Effector memory CD4-positive, alpha-beta T cell (primary cell): ENCODE results near the gene VMO1.
"Not testable (repeated sequence)": the region's sequence is repeated elsewhere in the genome, so short reads cannot be mapped to it uniquely, and the experiment has no call there.

ENCODE experiments used
- DNase-seq, 3 donors: peaks; one replicate each; pipeline ENCODE4 v3.0.0-alpha.2; 2020
- H3K27ac ChIP-seq: 2 replicates; pipeline ENCODE4 v1.7.0; 2013; ENCODE audit warnings: mild to moderate bottlenecking, low read length, moderate library complexity; ENCODE audit not compliant: insufficient read depth, poor library complexity, severe bottlenecking
- H3K27me3 ChIP-seq: replicated peaks from 2 replicates; pipeline ENCODE4 v1.7.0; 2013; ENCODE audit warnings: mild to moderate bottlenecking, low read length; ENCODE audit not compliant: insufficient read depth, control insufficient read depth, poor library complexity, severe bottlenecking
- H3K36me3 ChIP-seq: 2 replicates; pipeline ENCODE4 v1.7.0; 2013; ENCODE audit warnings: mild to moderate bottlenecking, low read length, moderate library complexity; ENCODE audit not compliant: control insufficient read depth, insufficient read depth
- H3K4me1 ChIP-seq: 2 replicates; pipeline ENCODE4 v1.7.0; 2013; ENCODE audit warnings: low read length, mild to moderate bottlenecking; ENCODE audit not compliant: control insufficient read depth, insufficient read depth, poor library complexity, severe bottlenecking
- H3K4me3 ChIP-seq: 2 replicates; pipeline ENCODE4 v1.7.0; 2013; ENCODE audit warnings: low read length, low read depth, mild to moderate bottlenecking; ENCODE audit not compliant: insufficient read depth, poor library complexity, severe bottlenecking
- H3K9me3 ChIP-seq: 2 replicates; pipeline ENCODE4 v1.7.0; 2013; ENCODE audit warnings: mild to moderate bottlenecking, low read length, moderate library complexity; ENCODE audit not compliant: control insufficient read depth
- total RNA-seq, 3 donors: gene quantifications; one replicate each; lab custom pipeline; 2026; lab: John Stamatoyannopoulos, UW

The VMO1 gene
- total RNA-seq = 0 reads per million in 3 donors

DNA sequence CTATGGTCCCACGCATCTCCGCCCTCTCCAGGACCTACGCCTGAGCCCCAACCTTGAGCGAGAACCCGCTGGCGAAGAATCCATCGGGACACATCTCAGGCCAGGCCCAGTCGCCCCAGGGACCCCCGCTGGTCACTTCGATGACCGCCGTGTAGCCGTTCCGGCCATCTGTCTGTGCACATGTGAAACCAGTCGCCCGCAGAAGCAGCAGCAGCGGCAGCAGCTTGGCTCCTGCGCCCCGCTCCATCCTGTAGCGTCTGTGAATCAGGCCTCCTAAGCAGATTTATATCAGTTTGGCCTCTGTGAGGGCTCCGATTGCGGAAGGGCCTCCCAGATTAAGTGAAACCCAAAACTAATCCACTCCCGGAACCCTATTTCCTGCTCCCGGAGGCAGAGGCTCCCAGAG, at the start of gene VMO1:
TSS of gene VMO1 (minus strand) at position 259 of the 406 bp plus-strand sequence. CDS start at position 247, 12 bp downstream.
- Histone ChIP-seq H3K36me3 (no peaks in the 10 kb centered on the region), H3K9me3 (no peaks in the 10 kb centered on the region), H3K27me3 (peaks cover 32% of the 10 kb centered on the region), H3K4me1 (peaks cover 20% of the 10 kb centered on the region), H3K4me3 (no peak within 1 kb of the TSS), H3K27ac (no peak within 1 kb of the TSS)
- DNase-seq = no peak

GRCh38 chr17:4834681-4835020, 48.5 kb upstream of the VMO1 start:
- no peak for DNase-seq
- Histone ChIP-seq H3K4me1 (peaks cover 27% of the 10 kb centered on the region), H3K4me3 (no peak overlapping the region), H3K27ac (peak overlapping the region; percentile 43), H3K9me3 (no peaks in the 10 kb centered on the region), H3K36me3 (no peaks in the 10 kb centered on the region), H3K27me3 (no peaks in the 10 kb centered on the region)

- Histone ChIP-seq H3K27me3 (no peaks in the 10 kb centered on the region), H3K36me3 (no peaks in the 10 kb centered on the region), H3K4me3 (peak overlapping the region; percentile 92), H3K4me1 (peaks cover 27% of the 10 kb centered on the region), H3K9me3 (no peaks in the 10 kb centered on the region), H3K27ac (peak overlapping the region; percentile 74)
- DNase-seq = no peak
Observed at GRCh38 chr17:4833941-4834680, 47.9 kb upstream of the VMO1 start.

GRCh38 chr17:4833178-4833940, 47.2 kb upstream of the VMO1 start, which contains the start of gene MINK1:
MINK1 (plus strand) TSS chr17:4833340; CDS start chr17:4833584, 244 bp downstream.
- DNase-seq = peak; percentile 86 to 88 (median 87)
- H3K36me3 ChIP-seq = no peaks in the 10 kb centered on the region
- H3K27ac ChIP-seq = peak within 1 kb of the TSS; percentile 74
- peaks cover 27% of the 10 kb centered on the region for H3K4me1 ChIP-seq
- no peaks in the 10 kb centered on the region for H3K9me3 ChIP-seq
- H3K27me3 ChIP-seq = no peaks in the 10 kb centered on the region
- peak within 1 kb of the TSS; percentile 92 for H3K4me3 ChIP-seq

DNA sequence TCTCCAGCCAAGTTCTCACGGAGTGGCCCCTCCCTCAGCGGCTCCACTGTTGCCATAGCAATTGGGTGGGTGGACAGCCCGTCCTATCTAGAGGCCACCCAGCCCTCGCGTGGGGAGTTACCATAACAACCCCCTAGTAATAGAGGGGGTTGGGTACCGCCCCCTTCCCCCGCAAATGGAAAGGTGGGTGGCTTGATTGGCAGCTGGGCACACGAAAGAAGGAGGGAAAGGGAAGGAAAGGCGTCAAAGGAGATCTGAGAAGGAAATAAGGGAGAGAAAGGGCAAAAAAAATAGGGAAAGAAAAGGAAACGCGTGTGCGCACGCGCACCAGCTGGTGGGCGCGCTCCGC, 46.6 kb upstream of the VMO1 start:
- Histone ChIP-seq H3K4me1 (peaks cover 27% of the 10 kb centered on the region), H3K4me3 (peak overlapping the region; percentile 92), H3K27ac (peak overlapping the region; percentile 74)
- H3K27me3 ChIP-seq, H3K36me3 ChIP-seq, DNase-seq, H3K9me3 ChIP-seq: not testable (repeated sequence)

GRCh38 chr17:4827399-4827798, 41.2 kb upstream of the VMO1 start:
- Histone ChIP-seq H3K9me3 (no peaks in the 10 kb centered on the region), H3K4me1 (no peaks in the 10 kb centered on the region), H3K27ac (no peak overlapping the region), H3K36me3 (peaks cover 5% of the 10 kb centered on the region), H3K4me3 (no peak overlapping the region), H3K27me3 (no peaks in the 10 kb centered on the region)
- DNase-seq = no peak

DNA sequence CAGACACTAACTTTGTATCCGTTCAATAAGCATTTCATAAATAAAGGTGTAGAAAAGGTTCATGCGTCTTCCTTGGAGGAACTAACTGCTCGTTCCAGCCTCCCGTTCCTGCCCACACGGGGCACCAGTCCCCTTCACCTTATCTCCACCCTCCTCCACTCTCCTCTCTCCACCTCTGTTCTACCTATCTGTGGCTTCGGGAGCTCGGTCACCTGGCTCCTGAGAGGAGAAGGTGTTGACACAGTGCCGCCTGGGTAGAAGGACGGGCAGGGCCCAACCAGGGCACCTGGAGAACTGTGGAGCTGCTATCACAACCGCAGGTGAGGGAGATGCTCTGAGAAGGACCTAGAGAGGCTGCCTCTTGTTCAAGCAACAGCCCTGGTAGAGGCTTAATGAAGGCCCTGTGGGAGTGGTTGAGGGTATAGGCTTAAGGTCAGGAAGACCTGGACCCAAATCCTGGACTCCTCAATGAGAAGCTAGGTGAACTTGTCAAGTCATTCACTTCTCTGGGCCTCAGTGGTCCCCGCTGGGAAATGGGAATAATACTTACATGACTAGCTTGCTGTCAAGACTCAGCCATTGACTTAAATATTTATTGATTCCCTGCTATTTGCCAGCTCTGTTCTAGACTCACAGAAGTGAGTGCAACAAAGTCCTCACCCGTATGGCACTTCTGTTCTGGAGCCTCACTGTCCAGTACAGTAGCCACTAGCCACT, 37.4 kb upstream of the VMO1 start:
- Histone ChIP-seq H3K4me1 (no peaks in the 10 kb centered on the region), H3K9me3 (no peaks in the 10 kb centered on the region), H3K36me3 (peaks cover 5% of the 10 kb centered on the region), H3K27ac (no peak overlapping the region), H3K4me3 (no peak overlapping the region), H3K27me3 (no peaks in the 10 kb centered on the region)
- no peak for DNase-seq

DNA sequence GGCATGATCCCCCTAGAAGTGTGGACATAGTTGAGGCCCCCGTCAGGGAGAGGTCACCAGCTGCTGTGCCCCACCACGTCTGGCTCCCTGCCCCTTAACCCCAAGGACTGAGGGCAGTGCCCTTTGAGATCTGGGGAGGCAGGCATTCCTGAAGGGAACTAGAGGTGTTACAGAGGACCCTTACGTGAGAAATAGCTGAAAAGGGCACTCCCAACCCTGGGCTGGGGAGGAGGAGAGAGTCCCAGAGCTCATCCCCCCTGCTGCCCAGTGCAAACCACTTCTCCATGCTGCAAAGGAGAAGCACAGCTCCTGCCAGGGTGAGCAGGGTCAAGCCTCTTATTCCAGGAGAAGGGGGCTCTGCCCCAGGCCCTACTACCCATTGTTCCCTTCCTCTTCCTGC, 36.7 kb upstream of the VMO1 start:
- H3K27me3 ChIP-seq = no peaks in the 10 kb centered on the region
- H3K9me3 ChIP-seq = no peaks in the 10 kb centered on the region
- H3K27ac ChIP-seq = no peak overlapping the region
- H3K4me1 ChIP-seq = no peaks in the 10 kb centered on the region
- H3K4me3 ChIP-seq = no peak overlapping the region
- peaks cover 5% of the 10 kb centered on the region for H3K36me3 ChIP-seq
- DNase-seq = no peak

- H3K36me3 ChIP-seq = peaks cover 7% of the 10 kb centered on the region
Observed at GRCh38 chr17:4818276-4818675, 32.1 kb upstream of the VMO1 start.

GRCh38 chr17:4816826-4817225, 30.7 kb upstream of the VMO1 start:
- Histone ChIP-seq H3K4me3 (no peak overlapping the region), H3K27ac (no peak overlapping the region), H3K27me3 (no peaks in the 10 kb centered on the region), H3K36me3 (peaks cover 7% of the 10 kb centered on the region), H3K9me3 (no peaks in the 10 kb centered on the region), H3K4me1 (no peaks in the 10 kb centered on the region)
- no peak for DNase-seq

More at GRCh38 chr17:4818276-4818675, 32.1 kb upstream of the VMO1 start:
- no peaks in the 10 kb centered on the region for H3K9me3 ChIP-seq
- no peak for DNase-seq
- no peak overlapping the region for H3K27ac ChIP-seq
- no peaks in the 10 kb centered on the region for H3K27me3 ChIP-seq
- H3K4me1 ChIP-seq = no peaks in the 10 kb centered on the region
- no peak overlapping the region for H3K4me3 ChIP-seq
